H7 (cell line): Measurements from ENCODE around the gene NCKAP5. TPM values are rescaled to one million over a fixed set of nuclear protein-coding genes. Genes with fewer than 3 reads are reported as not detected.
"Not testable (repeated sequence)": the region's sequence is repeated elsewhere in the genome, so short reads cannot be mapped to it uniquely, and the experiment has no call there.

Source experiments
- DNase-seq: peaks from one replicate; pipeline ENCODE4 v3.0.0; 2012
- H3K27me3 ChIP-seq: 2 replicates; pipeline ENCODE4 v1.6.0; 2011; ENCODE audit warnings: mild to moderate bottlenecking, low read length; ENCODE audit not compliant: control insufficient read depth, insufficient read depth
- H3K36me3 ChIP-seq: replicated peaks from 2 replicates; pipeline ENCODE4 v1.5.1; 2011; ENCODE audit warnings: low read length; ENCODE audit not compliant: control insufficient read depth, insufficient read depth
- H3K4me3 ChIP-seq: 2 replicates; pipeline ENCODE4 v1.5.1; 2011; ENCODE audit warnings: low read depth, mild to moderate bottlenecking, control low read depth, low read length, moderate library complexity; ENCODE audit not compliant: insufficient read depth
- total RNA-seq: library from RNA; depleted of rRNA; stranded (reverse); fragments of >200 nt; shearing (Covaris generic); gene quantifications from 2 replicates; pipeline ENCODE4 v1.2.3, GENCODE V29; 2014

Gene NCKAP5
- total RNA-seq, 1 experiment from 2014 or later: 0.55 TPM

GRCh38 chr2:133486771-133487191 lies 81.5 kb downstream of the NCKAP5 start:
- Histone ChIP-seq H3K27me3 (no peaks in the 10 kb centered on the region), H3K36me3 (no peaks in the 10 kb centered on the region), H3K4me3 (no peak overlapping the region)
- DNase-seq: no peak

- no peak for DNase-seq
- no peaks in the 10 kb centered on the region for H3K27me3 ChIP-seq
- H3K36me3 ChIP-seq: no peaks in the 10 kb centered on the region
Observed at GRCh38 chr2:133485868-133486267, 82.4 kb downstream of the NCKAP5 start.

GRCh38 chr2:133484784-133485183 lies 83.5 kb downstream of the NCKAP5 start:
- no peak for DNase-seq
- no peaks in the 10 kb centered on the region for H3K27me3 ChIP-seq
- H3K36me3 ChIP-seq: no peaks in the 10 kb centered on the region
- H3K4me3 ChIP-seq: no peak overlapping the region

More at GRCh38 chr2:133485868-133486267, 82.4 kb downstream of the NCKAP5 start:
- H3K4me3 ChIP-seq: no peak overlapping the region

GRCh38 chr2:133484106-133484505 lies 84.2 kb downstream of the NCKAP5 start:
- Histone ChIP-seq H3K27me3 (no peaks in the 10 kb centered on the region), H3K36me3 (no peaks in the 10 kb centered on the region), H3K4me3 (no peak overlapping the region)
- no peak for DNase-seq

GRCh38 chr2:133483181-133483580 lies 85.1 kb downstream of the NCKAP5 start:
- H3K27me3 ChIP-seq: no peaks in the 10 kb centered on the region
- no peak overlapping the region for H3K4me3 ChIP-seq
- DNase-seq: no peak
- no peaks in the 10 kb centered on the region for H3K36me3 ChIP-seq

GRCh38 chr2:133480707-133481429 lies 87.4 kb downstream of the NCKAP5 start:
- no peak for DNase-seq

GRCh38 chr2:133477616-133477990 lies 90.7 kb downstream of the NCKAP5 start:
- no peak overlapping the region for H3K4me3 ChIP-seq
- no peaks in the 10 kb centered on the region for H3K36me3 ChIP-seq
- no peak for DNase-seq
- no peaks in the 10 kb centered on the region for H3K27me3 ChIP-seq

More at GRCh38 chr2:133480707-133481429, 87.4 kb downstream of the NCKAP5 start:
- no peak overlapping the region for H3K4me3 ChIP-seq
- no peaks in the 10 kb centered on the region for H3K27me3 ChIP-seq
- H3K36me3 ChIP-seq: no peaks in the 10 kb centered on the region

GRCh38 chr2:133476931-133477615 lies 91.2 kb downstream of the NCKAP5 start:
- H3K27me3 ChIP-seq: no peaks in the 10 kb centered on the region
- H3K4me3 ChIP-seq: no peak overlapping the region
- H3K36me3 ChIP-seq: no peaks in the 10 kb centered on the region
- no peak for DNase-seq

- Histone ChIP-seq H3K36me3 (no peaks in the 10 kb centered on the region), H3K4me3 (no peak overlapping the region), H3K27me3 (no peaks in the 10 kb centered on the region)
- no peak for DNase-seq
Observed at GRCh38 chr2:133476286-133476685, 92.0 kb downstream of the NCKAP5 start.

- no peak overlapping the region for H3K4me3 ChIP-seq
- H3K27me3 ChIP-seq: no peaks in the 10 kb centered on the region
- no peaks in the 10 kb centered on the region for H3K36me3 ChIP-seq
- DNase-seq: no peak
Observed at GRCh38 chr2:133475610-133476009, 92.7 kb downstream of the NCKAP5 start.

GRCh38 chr2:133470446-133470845 lies 97.8 kb downstream of the NCKAP5 start:
- not testable (repeated sequence) for H3K36me3 ChIP-seq, DNase-seq, H3K27me3 ChIP-seq, H3K4me3 ChIP-seq

- Histone ChIP-seq H3K27me3 (no peaks in the 10 kb centered on the region), H3K36me3 (no peaks in the 10 kb centered on the region), H3K4me3 (no peak overlapping the region)
- DNase-seq: no peak
Observed at GRCh38 chr2:133462811-133463210, 105.5 kb downstream of the NCKAP5 start.

GRCh38 chr2:133461484-133461883 lies 106.8 kb downstream of the NCKAP5 start:
- Histone ChIP-seq H3K27me3 (no peaks in the 10 kb centered on the region), H3K36me3 (no peaks in the 10 kb centered on the region), H3K4me3 (no peak overlapping the region)
- DNase-seq: no peak

GRCh38 chr2:133459590-133459989 lies 108.7 kb downstream of the NCKAP5 start:
- Histone ChIP-seq H3K4me3 (no peak overlapping the region), H3K27me3 (no peaks in the 10 kb centered on the region)
- DNase-seq: no peak

GRCh38 chr2:133458280-133458679 lies 110.0 kb downstream of the NCKAP5 start:
- Histone ChIP-seq H3K4me3 (no peak overlapping the region), H3K27me3 (no peaks in the 10 kb centered on the region), H3K36me3 (no peaks in the 10 kb centered on the region)
- no peak for DNase-seq

More at GRCh38 chr2:133459590-133459989, 108.7 kb downstream of the NCKAP5 start:
- H3K36me3 ChIP-seq: no peaks in the 10 kb centered on the region
